ENCODE data around the gene MGRN1.

Gene MGRN1

GRCh38 chr16:4606354-4606753 is 18.3 kb upstream of the MGRN1 start:
- TF ChIP-seq CREB1 (IDR thresholded peaks at IDR 0.05; ENCODE audit: low read depth), result no peak
- TF ChIP-seq CEBPB (IDR thresholded peaks at IDR 0.05), result no peak
- peak; percentile 77 for TF ChIP-seq NFIC (IDR thresholded peaks at IDR 0.05)

GRCh38 chr16:4607841-4608703 is 16.6 kb upstream of the MGRN1 start:
- TF ChIP-seq CREB1 (IDR thresholded peaks at IDR 0.05; ENCODE audit: low read depth) (no peak), NFIC (IDR thresholded peaks at IDR 0.05) (no peak), EGR1 (IDR thresholded peaks at IDR 0.05) (no peak), TEAD4 (IDR thresholded peaks at IDR 0.05) (no peak), ZBTB7A (IDR thresholded peaks at IDR 0.05; ENCODE audit: low read depth) (no peak), EP300 (IDR thresholded peaks at IDR 0.05; ENCODE audit: borderline replicate concordance) (no peak), FOXM1 (IDR thresholded peaks at IDR 0.05; ENCODE audit: borderline replicate concordance, low read depth) (no peak), YY1 (IDR thresholded peaks at IDR 0.05; ENCODE audit: low read depth) (no peak), TCF12 (IDR thresholded peaks at IDR 0.05; ENCODE audit: low read depth) (no peak), MAX (IDR thresholded peaks at IDR 0.05) (no peak), RAD21 (IDR thresholded peaks at IDR 0.05; ENCODE audit: low read depth) (no peak)

- TF ChIP-seq FOXM1 (IDR thresholded peaks at IDR 0.05; ENCODE audit: borderline replicate concordance, low read depth), result no peak
- TF ChIP-seq RAD21 (IDR thresholded peaks at IDR 0.05; ENCODE audit: low read depth), result no peak
- no peak for TF ChIP-seq CEBPB (IDR thresholded peaks at IDR 0.05)
- TF ChIP-seq TCF12 (IDR thresholded peaks at IDR 0.05; ENCODE audit: low read depth), result no peak
- TF ChIP-seq EGR1 (IDR thresholded peaks at IDR 0.05), result no peak
- no peak for TF ChIP-seq MAX (IDR thresholded peaks at IDR 0.05)
- no peak for TF ChIP-seq TAF1 (IDR thresholded peaks at IDR 0.05; ENCODE audit: low read depth)
- TF ChIP-seq EP300 (IDR thresholded peaks at IDR 0.05; ENCODE audit: borderline replicate concordance), result no peak
- no peak for TF ChIP-seq REST (IDR thresholded peaks at IDR 0.05; ENCODE audit: low read depth)
- TF ChIP-seq YY1 (IDR thresholded peaks at IDR 0.05; ENCODE audit: low read depth), result no peak
- no peak for TF ChIP-seq TEAD4 (IDR thresholded peaks at IDR 0.05)
- no peak for TF ChIP-seq ZBTB7A (IDR thresholded peaks at IDR 0.05; ENCODE audit: low read depth)
These were observed 16.0 kb upstream of the MGRN1 start for GRCh38 chr16:4608704-4608980.

- TF ChIP-seq ZBTB7A (IDR thresholded peaks at IDR 0.05; ENCODE audit: low read depth) (no peak), TEAD4 (IDR thresholded peaks at IDR 0.05) (no peak), CREB1 (IDR thresholded peaks at IDR 0.05; ENCODE audit: low read depth) (no peak), EGR1 (IDR thresholded peaks at IDR 0.05) (no peak), YY1 (IDR thresholded peaks at IDR 0.05; ENCODE audit: low read depth) (no peak)
These were observed 15.2 kb upstream of the MGRN1 start for GRCh38 chr16:4609200-4610010.

GRCh38 chr16:4610011-4611005 is 14.3 kb upstream of the MGRN1 start:
- TF ChIP-seq USF1 (IDR thresholded peaks at IDR 0.05) (no peak), CREB1 (IDR thresholded peaks at IDR 0.05; ENCODE audit: low read depth) (no peak), ZBTB7A (IDR thresholded peaks at IDR 0.05; ENCODE audit: low read depth) (no peak), YY1 (IDR thresholded peaks at IDR 0.05; ENCODE audit: low read depth) (no peak), TAF1 (IDR thresholded peaks at IDR 0.05; ENCODE audit: low read depth) (no peak), EP300 (IDR thresholded peaks at IDR 0.05; ENCODE audit: borderline replicate concordance) (no peak), REST (IDR thresholded peaks at IDR 0.05; ENCODE audit: low read depth) (no peak)

Measured in Ishikawa (cell line).